Breast epithelium (tissue), 3 donors: ENCODE measurements around the gene DIP2A.

Source experiments
- POLR2A ChIP-seq: fragments of 450-650 bp; IDR thresholded peaks from one replicate; pipeline ENCODE4 v1.6.1; 2016; ENCODE audit warnings: antibody characterized with exemption, mild to moderate bottlenecking, moderate library complexity
- POLR2AphosphoS5 ChIP-seq, 3 donors: sonication (generic); formaldehyde crosslinking; IDR thresholded peaks; one replicate each; pipeline ENCODE4 v1.6.1; 2017; ENCODE audit warnings: antibody characterized with exemption in 3 of 3
- TF ChIP-seq, protein P1 (sequence below), 3 donors: fragments of 450-650 bp; IDR thresholded peaks; one replicate each; pipeline ENCODE4 v1.5.1; 2016 to 2017; ENCODE audit warnings: antibody characterized with exemption in 3 of 3, mild to moderate bottlenecking in 3 of 3, moderate library complexity in 3 of 3

- TF ChIP-seq, protein P1, sequence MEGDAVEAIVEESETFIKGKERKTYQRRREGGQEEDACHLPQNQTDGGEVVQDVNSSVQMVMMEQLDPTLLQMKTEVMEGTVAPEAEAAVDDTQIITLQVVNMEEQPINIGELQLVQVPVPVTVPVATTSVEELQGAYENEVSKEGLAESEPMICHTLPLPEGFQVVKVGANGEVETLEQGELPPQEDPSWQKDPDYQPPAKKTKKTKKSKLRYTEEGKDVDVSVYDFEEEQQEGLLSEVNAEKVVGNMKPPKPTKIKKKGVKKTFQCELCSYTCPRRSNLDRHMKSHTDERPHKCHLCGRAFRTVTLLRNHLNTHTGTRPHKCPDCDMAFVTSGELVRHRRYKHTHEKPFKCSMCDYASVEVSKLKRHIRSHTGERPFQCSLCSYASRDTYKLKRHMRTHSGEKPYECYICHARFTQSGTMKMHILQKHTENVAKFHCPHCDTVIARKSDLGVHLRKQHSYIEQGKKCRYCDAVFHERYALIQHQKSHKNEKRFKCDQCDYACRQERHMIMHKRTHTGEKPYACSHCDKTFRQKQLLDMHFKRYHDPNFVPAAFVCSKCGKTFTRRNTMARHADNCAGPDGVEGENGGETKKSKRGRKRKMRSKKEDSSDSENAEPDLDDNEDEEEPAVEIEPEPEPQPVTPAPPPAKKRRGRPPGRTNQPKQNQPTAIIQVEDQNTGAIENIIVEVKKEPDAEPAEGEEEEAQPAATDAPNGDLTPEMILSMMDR (IDR thresholded peaks at IDR 0.05), result no peak
- TF ChIP-seq POLR2A (no peak), POLR2AphosphoS5 (IDR thresholded peaks at IDR 0.05) (no peak)
Observed at GRCh38 chr21:46572850-46573249, 114.2 kb downstream of the DIP2A start.
